Mesothelial cell of epicardium (in vitro differentiated cells): ENCODE data around the gene ADARB2. TPM values are rescaled to one million over a fixed set of nuclear protein-coding genes. Genes with fewer than 3 reads are reported as not detected.
"Not testable (repeated sequence)": the region's sequence is repeated elsewhere in the genome, so short reads cannot be mapped to it uniquely, and the experiment has no call there.

Source experiments
- DNase-seq, 2 experiments: peaks; one replicate each; pipeline ENCODE4 v3.0.0; 2021; ENCODE audit warnings: low spot score in 2 of 2; ENCODE audit not compliant: unreplicated experiment in 2 of 2
- H3K27ac Mint-ChIP-seq: 2 replicates; pipeline ENCODE4 v1.8.0; 2021; ENCODE audit warnings: mixed read lengths
- H3K27me3 Mint-ChIP-seq: 2 replicates; pipeline ENCODE4 v1.8.0; 2021; ENCODE audit warnings: low read depth, mixed read lengths
- H3K36me3 Mint-ChIP-seq: 2 replicates; pipeline ENCODE4 v1.8.0; 2021; ENCODE audit warnings: mixed read lengths
- H3K4me1 Mint-ChIP-seq: 2 replicates; pipeline ENCODE4 v1.8.0; 2021; ENCODE audit warnings: mixed read lengths
- H3K4me3 Mint-ChIP-seq: 2 replicates; pipeline ENCODE4 v1.8.0; 2021; ENCODE audit warnings: mild to moderate bottlenecking, moderate library complexity, mixed read lengths
- H3K9me3 Mint-ChIP-seq: 2 replicates; pipeline ENCODE4 v1.8.0; 2021; ENCODE audit warnings: mixed read lengths
- CTCF ChIP-seq: fragments of 200-600 bp; sonication (generic); IDR thresholded peaks from one replicate; pipeline ENCODE4 v1.5.0; 2021; ENCODE audit warnings: antibody characterized with exemption; ENCODE audit not compliant: unreplicated experiment
- total RNA-seq: library from RNA; stranded (reverse); gene quantifications from 3 replicates; pipeline ENCODE4 v1.2.1, GENCODE V29; 2021

Gene ADARB2
- total RNA-seq, 1 donor from 2014 or later = 0.38 TPM

DNA sequence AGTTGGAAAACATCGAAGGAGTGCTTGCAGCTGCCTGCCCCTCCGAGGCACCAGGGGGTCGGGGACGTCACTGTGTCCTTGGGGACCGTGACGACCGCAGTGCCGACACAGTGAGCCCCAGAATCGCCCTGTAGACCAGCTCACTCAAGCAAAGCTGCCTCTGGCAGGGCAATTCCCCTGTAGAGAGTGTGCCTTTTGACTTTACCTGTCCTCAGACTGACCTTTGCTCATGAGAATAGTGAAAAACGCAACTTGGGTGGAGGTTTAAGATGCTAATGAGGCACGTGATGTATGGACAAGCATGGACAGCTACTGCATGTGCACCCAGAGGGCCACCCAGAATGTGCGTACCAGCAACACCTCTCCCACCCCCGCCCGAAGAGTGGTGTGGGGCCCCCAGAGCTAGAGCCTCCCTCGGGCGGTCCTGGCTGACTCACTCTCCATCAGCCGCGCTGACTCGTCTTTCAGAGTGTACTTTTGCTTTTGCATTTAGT lies 271.9 kb downstream of the ADARB2 start:
- TF ChIP-seq CTCF = no peak
- Mint-ChIP-seq H3K36me3 (no peaks in the 10 kb centered on the region), H3K4me3 (no peak overlapping the region), H3K27ac (no peak overlapping the region), H3K9me3 (no peaks in the 10 kb centered on the region), H3K27me3 (peaks cover 43% of the 10 kb centered on the region), H3K4me1 (peaks cover 16% of the 10 kb centered on the region)
- no peak for DNase-seq

- Mint-ChIP-seq H3K27ac (no peak overlapping the region), H3K4me3 (no peak overlapping the region), H3K36me3 (no peaks in the 10 kb centered on the region), H3K27me3 (peaks cover 39% of the 10 kb centered on the region), H3K4me1 (peaks cover 16% of the 10 kb centered on the region), H3K9me3 (no peaks in the 10 kb centered on the region)
- no peak for DNase-seq
- no peak for TF ChIP-seq CTCF
These were observed 272.4 kb downstream of the ADARB2 start for GRCh38 chr10:1464881-1465417.

GRCh38 chr10:1463971-1464370 lies 273.4 kb downstream of the ADARB2 start:
- H3K9me3 Mint-ChIP-seq, H3K4me3 Mint-ChIP-seq, DNase-seq, H3K36me3 Mint-ChIP-seq, H3K27ac Mint-ChIP-seq: not testable (repeated sequence)
- Mint-ChIP-seq H3K4me1 (peaks cover 16% of the 10 kb centered on the region), H3K27me3 (peaks cover 32% of the 10 kb centered on the region)

DNA sequence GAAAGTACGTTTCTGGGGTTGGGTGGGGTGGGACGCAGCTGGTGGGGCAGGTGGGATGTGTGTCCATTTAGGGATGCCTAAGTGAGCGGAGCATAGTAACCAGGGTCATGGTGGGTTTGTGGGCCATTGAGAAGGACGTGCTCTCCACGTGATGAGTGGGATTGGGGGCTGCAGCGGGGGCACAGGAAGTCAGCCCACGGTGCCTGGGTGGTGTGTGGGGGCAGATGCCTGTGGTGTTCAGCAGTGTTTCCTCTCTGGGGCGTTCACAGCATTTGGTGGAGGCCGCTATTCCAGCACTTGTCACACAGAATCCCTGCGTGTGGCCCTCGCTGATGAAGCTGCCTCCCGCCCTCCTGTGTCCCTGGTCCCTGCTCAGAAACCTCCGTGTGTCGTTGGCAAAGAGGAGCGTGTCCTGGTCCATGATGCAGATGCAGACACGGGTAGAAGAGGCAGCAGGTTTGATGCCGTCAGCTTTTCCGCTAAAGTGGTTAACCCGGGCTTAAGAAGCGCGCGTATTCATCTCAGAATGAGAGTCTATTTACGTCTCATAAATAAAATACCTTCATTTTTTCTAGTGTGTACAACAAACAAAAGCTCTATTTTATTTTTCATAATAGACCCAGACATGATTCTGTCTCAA lies 274.2 kb downstream of the ADARB2 start:
- Mint-ChIP-seq H3K9me3 (peaks cover 5% of the 10 kb centered on the region), H3K36me3 (no peaks in the 10 kb centered on the region), H3K27ac (no peak overlapping the region), H3K4me3 (no peak overlapping the region), H3K4me1 (peaks cover 16% of the 10 kb centered on the region), H3K27me3 (peaks cover 35% of the 10 kb centered on the region)
- no peak for DNase-seq
- no peak for TF ChIP-seq CTCF

DNA sequence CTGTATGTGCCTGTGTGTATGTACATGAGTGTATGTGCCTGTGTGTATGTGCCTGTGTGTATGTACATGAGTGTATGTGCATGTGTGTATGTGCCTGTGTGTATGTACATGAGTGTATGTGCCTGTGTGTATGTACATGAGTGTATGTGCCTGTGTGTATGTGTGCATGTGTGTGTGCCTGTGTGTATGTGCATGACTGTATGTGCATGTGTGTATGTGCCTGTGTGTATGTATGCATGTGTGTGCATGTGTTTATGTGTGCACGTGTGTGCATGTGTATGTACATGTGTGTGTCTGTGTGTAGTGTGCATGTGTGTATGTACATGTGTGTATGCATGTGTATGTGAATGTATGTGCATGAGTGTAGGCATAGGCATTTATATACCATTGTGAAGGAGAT lies 274.8 kb downstream of the ADARB2 start:
- H3K36me3 Mint-ChIP-seq = no peaks in the 10 kb centered on the region
- no peak for DNase-seq
- peaks cover 5% of the 10 kb centered on the region for H3K9me3 Mint-ChIP-seq
- TF ChIP-seq CTCF = no peak
- H3K4me1 Mint-ChIP-seq = peaks cover 16% of the 10 kb centered on the region
- H3K27me3 Mint-ChIP-seq = peaks cover 36% of the 10 kb centered on the region
- no peak overlapping the region for H3K27ac Mint-ChIP-seq
- H3K4me3 Mint-ChIP-seq = no peak overlapping the region

DNA sequence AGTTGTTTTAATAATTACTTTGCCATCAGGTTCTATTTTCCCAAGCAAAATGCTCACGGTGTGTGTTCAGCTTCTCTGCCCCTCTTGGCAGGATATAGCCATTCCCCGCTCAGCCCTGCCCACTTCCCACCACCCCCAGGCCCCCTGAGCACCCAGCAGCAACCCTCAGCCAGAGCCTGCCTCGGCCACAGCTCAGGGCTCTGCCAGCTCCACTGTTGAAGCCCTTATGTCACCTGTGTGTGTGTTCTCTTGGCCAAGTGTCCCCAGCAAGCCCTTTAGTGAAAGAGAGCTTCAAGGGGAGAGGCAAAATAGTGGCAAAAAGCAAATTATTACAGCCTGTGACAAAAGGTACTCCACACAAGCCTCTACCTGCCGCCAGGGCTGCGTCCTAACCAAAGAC lies 275.3 kb downstream of the ADARB2 start:
- H3K27ac Mint-ChIP-seq = no peak overlapping the region
- peaks cover 36% of the 10 kb centered on the region for H3K27me3 Mint-ChIP-seq
- no peak overlapping the region for H3K4me3 Mint-ChIP-seq
- DNase-seq = no peak
- peaks cover 5% of the 10 kb centered on the region for H3K9me3 Mint-ChIP-seq
- H3K36me3 Mint-ChIP-seq = no peaks in the 10 kb centered on the region
- H3K4me1 Mint-ChIP-seq = peaks cover 16% of the 10 kb centered on the region
- no peak for TF ChIP-seq CTCF
